HFF-Myc (cell line): ENCODE data around the gene FKTN.

Source experiments
- DNase-seq: peaks from one replicate; pipeline ENCODE4 v3.0.0-alpha.2; 2011; ENCODE audit warnings: low read depth; ENCODE audit errors: extremely low read depth
- H3K4me3 ChIP-seq: replicated peaks from 2 replicates; pipeline ENCODE4 v1.5.1; 2011; ENCODE audit warnings: low read depth, mild to moderate bottlenecking, control low read depth, low read length
- CTCF ChIP-seq: IDR thresholded peaks from 2 replicates; pipeline ENCODE4 v1.5.1; 2012; ENCODE audit warnings: mild to moderate bottlenecking, low read depth, low read length, control low read depth; ENCODE audit errors: missing control alignments

Gene FKTN

GRCh38 chr9:105678781-105679180 lies 120.8 kb downstream of the FKTN start:
- DNase-seq: no peak
- no peak overlapping the region for H3K4me3 ChIP-seq
- TF ChIP-seq CTCF: no peak

- no peak for DNase-seq
- TF ChIP-seq CTCF: no peak
- no peak overlapping the region for H3K4me3 ChIP-seq
Observed at GRCh38 chr9:105679257-105680022, 121.5 kb downstream of the FKTN start.

GRCh38 chr9:105681313-105681712 lies 123.4 kb downstream of the FKTN start:
- no peak overlapping the region for H3K4me3 ChIP-seq
- no peak for DNase-seq
- no peak for TF ChIP-seq CTCF

GRCh38 chr9:105681724-105682123 lies 123.8 kb downstream of the FKTN start:
- TF ChIP-seq CTCF: no peak
- DNase-seq: no peak
- H3K4me3 ChIP-seq: no peak overlapping the region

GRCh38 chr9:105683688-105684275 lies 125.9 kb downstream of the FKTN start:
- H3K4me3 ChIP-seq: no peak overlapping the region
- DNase-seq: no peak
- no peak for TF ChIP-seq CTCF

GRCh38 chr9:105686936-105687335 lies 129.0 kb downstream of the FKTN start:
- no peak for DNase-seq
- H3K4me3 ChIP-seq: no peak overlapping the region
- TF ChIP-seq CTCF: no peak
